ENCODE measurements around the gene IFT122.

Gene IFT122

GRCh38 chr3:129448186-129448895 is 8.3 kb downstream of the IFT122 start:
- no peak for DNase-seq (ENCODE audit: low read depth)
- no peak overlapping the region for H3K4me3 ChIP-seq (ENCODE audit: low read depth, low read length)
- TF ChIP-seq, protein P1, sequence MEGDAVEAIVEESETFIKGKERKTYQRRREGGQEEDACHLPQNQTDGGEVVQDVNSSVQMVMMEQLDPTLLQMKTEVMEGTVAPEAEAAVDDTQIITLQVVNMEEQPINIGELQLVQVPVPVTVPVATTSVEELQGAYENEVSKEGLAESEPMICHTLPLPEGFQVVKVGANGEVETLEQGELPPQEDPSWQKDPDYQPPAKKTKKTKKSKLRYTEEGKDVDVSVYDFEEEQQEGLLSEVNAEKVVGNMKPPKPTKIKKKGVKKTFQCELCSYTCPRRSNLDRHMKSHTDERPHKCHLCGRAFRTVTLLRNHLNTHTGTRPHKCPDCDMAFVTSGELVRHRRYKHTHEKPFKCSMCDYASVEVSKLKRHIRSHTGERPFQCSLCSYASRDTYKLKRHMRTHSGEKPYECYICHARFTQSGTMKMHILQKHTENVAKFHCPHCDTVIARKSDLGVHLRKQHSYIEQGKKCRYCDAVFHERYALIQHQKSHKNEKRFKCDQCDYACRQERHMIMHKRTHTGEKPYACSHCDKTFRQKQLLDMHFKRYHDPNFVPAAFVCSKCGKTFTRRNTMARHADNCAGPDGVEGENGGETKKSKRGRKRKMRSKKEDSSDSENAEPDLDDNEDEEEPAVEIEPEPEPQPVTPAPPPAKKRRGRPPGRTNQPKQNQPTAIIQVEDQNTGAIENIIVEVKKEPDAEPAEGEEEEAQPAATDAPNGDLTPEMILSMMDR (IDR thresholded peaks at IDR 0.05; ENCODE audit: insufficient read depth, low read depth, low read length, missing control alignments), result no peak

- no peak for DNase-seq (ENCODE audit: low read depth)
- no peak overlapping the region for H3K4me3 ChIP-seq (ENCODE audit: low read depth, low read length)
- TF ChIP-seq, protein P1 (IDR thresholded peaks at IDR 0.05; ENCODE audit: insufficient read depth, low read depth, low read length, missing control alignments), result no peak
These were observed 9.5 kb downstream of the IFT122 start for GRCh38 chr3:129449279-129450115.

- TF ChIP-seq, protein P1 (IDR thresholded peaks at IDR 0.05; ENCODE audit: insufficient read depth, low read depth, low read length, missing control alignments), result no peak
- H3K4me3 ChIP-seq (ENCODE audit: low read depth, low read length), result no peak overlapping the region
- no peak for DNase-seq (ENCODE audit: low read depth)
These were observed 13.7 kb downstream of the IFT122 start for GRCh38 chr3:129453732-129454131.

DNA sequence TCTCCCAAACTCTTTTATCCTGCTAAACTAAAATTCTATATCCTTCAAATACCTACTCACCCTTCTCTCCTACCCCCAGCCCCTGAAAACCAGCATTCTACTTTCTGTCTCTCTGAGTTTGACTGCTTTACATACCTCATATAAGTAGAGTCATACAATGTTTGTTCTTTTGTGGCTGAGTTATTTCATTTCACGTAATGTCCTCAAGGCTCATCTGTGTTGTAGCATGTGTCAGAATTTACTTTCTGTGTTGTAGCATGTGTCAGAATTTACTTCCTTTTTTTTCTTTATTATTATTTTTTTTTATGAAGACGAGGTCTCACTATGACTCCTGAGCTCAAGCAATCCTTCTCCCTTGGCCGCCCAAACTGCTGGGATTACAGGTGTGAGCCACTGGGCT is 20.1 kb downstream of the IFT122 start:
- no peak overlapping the region for H3K4me3 ChIP-seq (ENCODE audit: low read depth, low read length)
- TF ChIP-seq, protein P1 (IDR thresholded peaks at IDR 0.05; ENCODE audit: insufficient read depth, low read depth, low read length, missing control alignments), result no peak
- DNase-seq (ENCODE audit: low read depth), result no peak

- TF ChIP-seq, protein P1 (IDR thresholded peaks at IDR 0.05; ENCODE audit: insufficient read depth, low read depth, low read length, missing control alignments), result no peak
- no peak overlapping the region for H3K4me3 ChIP-seq (ENCODE audit: low read depth, low read length)
- DNase-seq (ENCODE audit: low read depth), result no peak
These were observed 20.5 kb downstream of the IFT122 start for GRCh38 chr3:129460572-129460971.

- H3K4me3 ChIP-seq (ENCODE audit: low read depth, low read length), result no peak overlapping the region
- DNase-seq (ENCODE audit: low read depth), result peak; percentile 24
- TF ChIP-seq, protein P1 (IDR thresholded peaks at IDR 0.05; ENCODE audit: insufficient read depth, low read depth, low read length, missing control alignments), result no peak
These were observed 21.0 kb downstream of the IFT122 start for GRCh38 chr3:129461022-129461421.
